Limb (tissue), 2 donors: ENCODE results near the gene PLEKHH2.
"Not testable (repeated sequence)": the region's sequence is repeated elsewhere in the genome, so short reads cannot be mapped to it uniquely, and the experiment has no call there.

Experiments used
- DNase-seq, 2 donors: peaks; one replicate each; pipeline ENCODE4 v3.0.0-alpha.2; 2016; ENCODE audit errors: extremely low spot score in 2 of 2

PLEKHH2 gene

GRCh38 chr2:43636153-43636552 lies 907 bp upstream of the PLEKHH2 start:
- DNase-seq, result not testable (repeated sequence)

GRCh38 chr2:43636621-43637020 lies 439 bp upstream of the PLEKHH2 start:
- no peak for DNase-seq

GRCh38 chr2:43642363-43642762 lies 5.3 kb downstream of the PLEKHH2 start:
- no peak for DNase-seq

GRCh38 chr2:43643680-43644079 lies 6.6 kb downstream of the PLEKHH2 start:
- DNase-seq, result no peak

GRCh38 chr2:43648994-43649701 lies 12.1 kb downstream of the PLEKHH2 start:
- peak in 1 of 2 donors; percentile 57 for DNase-seq

- no peak for DNase-seq
These were observed 16.4 kb downstream of the PLEKHH2 start for GRCh38 chr2:43653506-43653905.

GRCh38 chr2:43657241-43657640 lies 20.2 kb downstream of the PLEKHH2 start:
- no peak for DNase-seq

- no peak for DNase-seq
These were observed 38.7 kb downstream of the PLEKHH2 start for GRCh38 chr2:43675646-43676321.

- DNase-seq, result peak; percentile 25 to 71
These were observed 39.4 kb downstream of the PLEKHH2 start, which contains the start of gene C1GALT1C1L for GRCh38 chr2:43676322-43677050. TSS of gene C1GALT1C1L (minus strand) at chr2:43676429. CDS start at chr2:43676322, 107 bp downstream.

GRCh38 chr2:43677783-43678182 lies 40.7 kb downstream of the PLEKHH2 start:
- not testable (repeated sequence) for DNase-seq

- DNase-seq, result no peak
These were observed 48.3 kb downstream of the PLEKHH2 start for GRCh38 chr2:43685357-43685756.

GRCh38 chr2:43689999-43690398 lies 52.9 kb downstream of the PLEKHH2 start:
- no peak for DNase-seq

GRCh38 chr2:43692428-43692994 lies 55.5 kb downstream of the PLEKHH2 start:
- DNase-seq, result no peak

GRCh38 chr2:43698140-43698539 lies 61.1 kb downstream of the PLEKHH2 start:
- DNase-seq, result not testable (repeated sequence)

- no peak for DNase-seq
These were observed 62.7 kb downstream of the PLEKHH2 start for GRCh38 chr2:43699761-43700160.

GRCh38 chr2:43701111-43701510 lies 64.1 kb downstream of the PLEKHH2 start:
- no peak for DNase-seq

- DNase-seq, result no peak
These were observed 70.4 kb downstream of the PLEKHH2 start for GRCh38 chr2:43707255-43708015.

- no peak for DNase-seq
These were observed 71.1 kb downstream of the PLEKHH2 start for GRCh38 chr2:43708178-43708577.

GRCh38 chr2:43708891-43709290 lies 71.8 kb downstream of the PLEKHH2 start:
- no peak for DNase-seq

- DNase-seq, result no peak
These were observed 73.8 kb downstream of the PLEKHH2 start for GRCh38 chr2:43710866-43711265.

- DNase-seq, result no peak
These were observed 77.1 kb downstream of the PLEKHH2 start for GRCh38 chr2:43714164-43714563.
